A549 treated with dexamethasone at 1 μM for 4 hours (cell line): Measurements from ENCODE around the gene GNPAT. TPM values are rescaled to one million over a fixed set of nuclear protein-coding genes. Genes with fewer than 3 reads are reported as not detected.

Source experiments
- total RNA-seq: library from RNA; stranded (reverse); fragments of 200-300 nt; extraction: Qiagen RNA extraction; gene quantifications from 5 replicates; pipeline ENCODE4 v1.2.3, GENCODE V29; 2022

GNPAT gene
- total RNA-seq, result 34.8 to 41.0 TPM (median 39.7 TPM) in 5 replicates

GRCh38 chr1:231240883-231241735, at the start of gene GNPAT:
Gene GNPAT, plus strand, starts transcription at chr1:231241212. Its CDS starts 167 bp downstream, at chr1:231241379.

Other genes with a start within 250 kb of the GNPAT start
- gene FAM89A, start 201.0 kb upstream of the GNPAT start, total RNA-seq, result 11.0 to 14.4 TPM (median 13.1 TPM) in 5 replicates
- gene TRIM67, start 79.2 kb upstream of the GNPAT start, total RNA-seq, result 0.03 to 0.22 TPM (median 0.11 TPM) in 5 replicates
- gene EXOC8, start 96.6 kb downstream of the GNPAT start, total RNA-seq, result 9.2 to 11.8 TPM (median 9.8 TPM) in 5 replicates
- 13.0 to 15.6 TPM (median 14.4 TPM) in 5 replicates for gene SPRTN, start 97.1 kb downstream of the GNPAT start, total RNA-seq
- gene EGLN1, start 181.1 kb downstream of the GNPAT start, total RNA-seq, result 65.4 to 81.6 TPM (median 68.9 TPM) in 5 replicates